ENCODE results near the gene NR1H3. TPM values are rescaled to one million over a fixed set of nuclear protein-coding genes. Genes with fewer than 3 reads are reported as not detected.

The NR1H3 gene
- polyA plus RNA-seq, 1 experiment: 21.9 TPM

GRCh38 chr11:47259232-47259977 lies 1.6 kb downstream of the NR1H3 start:
- TF ChIP-seq CTCF (IDR thresholded peaks at IDR 0.05; ENCODE audit: low read depth, low read length): peak; percentile 70
- POLR2A ChIA-PET: interaction anchor here (0.9 to 1.5 kb wide), 3 partner anchors 11 to 74 kb away, joined by 3 to 7 read pairs (median 3); partner anchors contain the start of gene ACP2
- no peak for DNase-seq (ENCODE audit: low read depth, low spot score)
- Histone ChIP-seq H3K27me3 (ENCODE audit: control insufficient read depth, insufficient read depth, low read length) (no peaks in the 10 kb centered on the region), H3K4me3 (ENCODE audit: low read depth, low read length) (no peak overlapping the region), H3K27ac (ENCODE audit: low read depth, low read length) (no peak overlapping the region), H3K9me3 (ENCODE audit: control insufficient read depth, insufficient read depth, low read length) (no peaks in the 10 kb centered on the region; the same call in 1 of the 2 replicates)
- CTCF ChIA-PET: interaction anchor here (0.6 to 4.0 kb wide), 28 partner anchors 8 to 342 kb away, joined by 3 to 48 read pairs (median 5); partner anchors contain the start of genes ACP2 and ARFGAP2

GRCh38 chr11:47260366-47260765 lies 2.6 kb downstream of the NR1H3 start:
- no peaks in the 10 kb centered on the region for H3K27me3 ChIP-seq (ENCODE audit: control insufficient read depth, insufficient read depth, low read length)
- H3K9me3 ChIP-seq (ENCODE audit: control insufficient read depth, insufficient read depth, low read length): no peaks in the 10 kb centered on the region; the same call in 1 of the 2 replicates
- no peak overlapping the region for H3K4me3 ChIP-seq (ENCODE audit: low read depth, low read length)
- TF ChIP-seq CTCF (IDR thresholded peaks at IDR 0.05; ENCODE audit: low read depth, low read length): no peak
- ChIA-PET CTCF (interaction anchor here (0.9 to 4.0 kb wide), 12 partner anchors 8 to 95 kb away, joined by 3 to 48 read pairs (median 12); partner anchors contain the start of genes ACP2 and ARFGAP2), POLR2A (interaction anchor here (0.9 kb wide), 1 partner anchor 75 kb away, joined by 7 read pairs; no protein-coding TSS in a partner anchor)
- DNase-seq (ENCODE audit: low read depth, low spot score): no peak
- no peak overlapping the region for H3K27ac ChIP-seq (ENCODE audit: low read depth, low read length)

- H3K27ac ChIP-seq (ENCODE audit: low read depth, low read length): no peak overlapping the region
- POLR2A ChIA-PET: no interaction called here
These were observed 3.5 kb downstream of the NR1H3 start for GRCh38 chr11:47261291-47261800.

GRCh38 chr11:47264119-47264518 lies 6.3 kb downstream of the NR1H3 start:
- Histone ChIP-seq H3K27me3 (ENCODE audit: control insufficient read depth, insufficient read depth, low read length) (no peaks in the 10 kb centered on the region), H3K27ac (ENCODE audit: low read depth, low read length) (peak overlapping the region; percentile 23), H3K4me3 (ENCODE audit: low read depth, low read length) (no peak overlapping the region), H3K9me3 (ENCODE audit: control insufficient read depth, insufficient read depth, low read length) (no peaks in the 10 kb centered on the region; the same call in 1 of the 2 replicates)
- ChIA-PET POLR2A (interaction anchor here (0.5 to 1.2 kb wide), 2 partner anchors 12 to 26 kb away, joined by 3 to 5 read pairs; no protein-coding TSS in a partner anchor), CTCF (interaction anchor here (0.5 to 2.4 kb wide), 5 partner anchors 30 to 90 kb away, joined by 3 to 9 read pairs (median 5); no protein-coding TSS in a partner anchor)
- TF ChIP-seq CTCF (IDR thresholded peaks at IDR 0.05; ENCODE audit: low read depth, low read length): no peak
- DNase-seq (ENCODE audit: low read depth, low spot score): no peak

More at GRCh38 chr11:47261291-47261800, 3.5 kb downstream of the NR1H3 start:
- no peak overlapping the region for H3K4me3 ChIP-seq (ENCODE audit: low read depth, low read length)
- DNase-seq (ENCODE audit: low read depth, low spot score): no peak
- CTCF ChIA-PET: interaction anchor here (0.6 to 0.7 kb wide), 2 partner anchors 94 to 113 kb away, joined by 3 read pairs; no protein-coding TSS in a partner anchor
- TF ChIP-seq CTCF (IDR thresholded peaks at IDR 0.05; ENCODE audit: low read depth, low read length): no peak
- no peaks in the 10 kb centered on the region; the same call in 1 of the 2 replicates for H3K9me3 ChIP-seq (ENCODE audit: control insufficient read depth, insufficient read depth, low read length)
- H3K27me3 ChIP-seq (ENCODE audit: control insufficient read depth, insufficient read depth, low read length): no peaks in the 10 kb centered on the region
